ENCODE data around the gene BEX4. TPM values are rescaled to one million over a fixed set of nuclear protein-coding genes. Genes with fewer than 3 reads are reported as not detected.
"Not testable (repeated sequence)": the region's sequence is repeated elsewhere in the genome, so short reads cannot be mapped to it uniquely, and the experiment has no call there.

Gene BEX4
- total RNA-seq, 1 donor from 2014 or later = 13.6 TPM

DNA sequence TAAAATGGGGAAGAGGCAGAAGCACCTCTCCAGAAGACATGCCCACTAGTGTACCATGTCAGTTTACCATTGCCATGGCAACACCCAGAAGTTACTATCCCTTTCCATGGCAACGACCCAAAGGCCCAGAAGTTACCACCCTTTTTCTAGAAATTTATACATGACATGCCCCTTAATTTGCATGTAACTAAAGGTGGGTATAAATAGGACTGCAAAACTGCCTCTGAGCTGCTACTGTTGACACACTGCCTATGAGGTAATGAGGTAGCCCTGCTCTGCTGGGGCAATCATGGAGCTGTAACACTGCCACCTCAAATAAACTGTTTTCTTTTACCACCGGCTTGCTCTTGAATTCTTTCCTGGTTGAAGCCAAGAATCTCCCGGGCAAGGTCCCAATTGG is 13.9 kb upstream of the BEX4 start:
- Histone ChIP-seq H3K4me3 (ENCODE audit: low read length in 3 of 3) (no peak overlapping the region), H3K27ac (ENCODE audit: low read depth, low read length) (no peak overlapping the region), H3K4me1 (ENCODE audit: control insufficient read depth in 3 of 3, insufficient read depth in 3 of 3, low read length in 3 of 3) (no peaks in the 10 kb centered on the region), H3K27me3 (ENCODE audit: control insufficient read depth in 3 of 3, insufficient read depth in 3 of 3, low read length in 3 of 3) (no peaks in the 10 kb centered on the region), H3K9ac (ENCODE audit: low read depth in 1 of 3, low read length in 3 of 3) (no peak overlapping the region), H3K36me3 (ENCODE audit: control insufficient read depth in 3 of 3, insufficient read depth in 3 of 3, low read length in 3 of 3) (no peaks in the 10 kb centered on the region), H3K9me3 (ENCODE audit: control insufficient read depth in 3 of 3, low read length in 3 of 3) (no peaks in the 10 kb centered on the region)

DNA sequence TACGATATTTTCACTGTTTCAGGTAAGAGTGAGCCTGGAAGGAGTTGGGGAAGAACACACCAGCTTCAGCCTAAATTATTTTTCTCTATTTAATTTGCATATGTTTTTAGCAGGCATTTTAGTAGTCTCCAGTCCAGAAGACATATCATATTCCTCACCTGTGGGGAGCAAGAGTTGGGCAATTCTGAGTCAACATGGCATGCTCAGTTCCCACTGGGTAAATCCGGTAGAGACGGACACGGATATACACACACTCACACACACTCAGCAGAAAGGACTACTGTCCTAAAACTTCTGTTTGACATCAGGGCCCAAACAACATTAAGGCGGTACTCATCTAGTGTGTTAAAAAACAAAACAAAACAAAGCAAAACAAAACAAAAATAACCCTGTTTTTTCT is 4.9 kb upstream of the BEX4 start:
- H3K4me3 ChIP-seq (ENCODE audit: low read length in 3 of 3) = no peak overlapping the region
- no peaks in the 10 kb centered on the region for H3K27me3 ChIP-seq (ENCODE audit: control insufficient read depth in 3 of 3, insufficient read depth in 3 of 3, low read length in 3 of 3)
- no peak overlapping the region for H3K9ac ChIP-seq (ENCODE audit: low read depth in 1 of 3, low read length in 3 of 3)
- H3K36me3 ChIP-seq (ENCODE audit: control insufficient read depth in 3 of 3, insufficient read depth in 3 of 3, low read length in 3 of 3) = no peaks in the 10 kb centered on the region
- H3K4me1 ChIP-seq (ENCODE audit: control insufficient read depth in 3 of 3, insufficient read depth in 3 of 3, low read length in 3 of 3) = no peaks in the 10 kb centered on the region
- peaks cover 0 to 6% (median 0%) of the 10 kb centered on the region in 3 donors for H3K9me3 ChIP-seq (ENCODE audit: control insufficient read depth in 3 of 3, low read length in 3 of 3)
- H3K27ac ChIP-seq (ENCODE audit: low read depth, low read length) = no peak overlapping the region

DNA sequence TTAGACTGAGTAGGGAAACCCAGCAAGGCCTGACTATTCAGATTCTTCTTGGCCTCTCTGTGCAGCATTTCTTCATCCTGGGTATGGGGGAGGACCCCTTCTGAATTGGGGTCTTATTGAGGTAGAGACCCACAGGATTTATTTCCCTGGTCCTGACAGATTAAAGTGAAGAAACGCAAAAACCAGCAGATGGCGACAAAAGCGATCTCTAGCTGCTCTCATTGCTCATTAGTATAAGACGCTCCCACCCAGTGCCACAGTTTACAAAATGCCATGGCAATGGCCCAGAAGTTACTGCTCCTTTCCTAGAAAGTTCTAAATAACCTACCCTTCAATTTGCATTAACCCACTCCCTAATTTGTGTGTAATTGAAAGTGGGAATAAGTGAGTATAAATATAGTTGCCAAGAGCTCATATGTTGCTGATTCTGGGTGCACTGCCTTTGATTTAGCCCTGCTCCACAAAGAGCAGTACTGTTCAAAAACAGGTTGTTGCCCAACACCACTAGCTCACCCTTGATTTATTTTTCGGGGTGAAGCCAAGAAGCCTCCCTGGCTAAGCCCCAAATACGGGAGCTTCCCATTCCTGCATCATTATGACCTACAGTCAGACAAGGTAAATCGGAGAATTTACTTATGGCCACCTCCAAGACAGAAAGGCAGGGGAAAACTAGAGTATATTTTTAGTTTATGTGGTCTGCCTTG is 3.7 kb upstream of the BEX4 start:
- Histone ChIP-seq H3K36me3 (ENCODE audit: control insufficient read depth in 3 of 3, insufficient read depth in 3 of 3, low read length in 3 of 3) (no peaks in the 10 kb centered on the region), H3K27ac (ENCODE audit: low read depth, low read length) (no peak overlapping the region), H3K4me3 (ENCODE audit: low read length in 3 of 3) (no peak overlapping the region), H3K9ac (ENCODE audit: low read depth in 1 of 3, low read length in 3 of 3) (no peak overlapping the region), H3K4me1 (ENCODE audit: control insufficient read depth in 3 of 3, insufficient read depth in 3 of 3, low read length in 3 of 3) (no peaks in the 10 kb centered on the region), H3K27me3 (ENCODE audit: control insufficient read depth in 3 of 3, insufficient read depth in 3 of 3, low read length in 3 of 3) (peaks cover 0 to under 1% (median 0%) of the 10 kb centered on the region in 3 donors), H3K9me3 (ENCODE audit: control insufficient read depth in 3 of 3, low read length in 3 of 3) (peaks cover 0 to 6% (median 0%) of the 10 kb centered on the region in 3 donors)

DNA sequence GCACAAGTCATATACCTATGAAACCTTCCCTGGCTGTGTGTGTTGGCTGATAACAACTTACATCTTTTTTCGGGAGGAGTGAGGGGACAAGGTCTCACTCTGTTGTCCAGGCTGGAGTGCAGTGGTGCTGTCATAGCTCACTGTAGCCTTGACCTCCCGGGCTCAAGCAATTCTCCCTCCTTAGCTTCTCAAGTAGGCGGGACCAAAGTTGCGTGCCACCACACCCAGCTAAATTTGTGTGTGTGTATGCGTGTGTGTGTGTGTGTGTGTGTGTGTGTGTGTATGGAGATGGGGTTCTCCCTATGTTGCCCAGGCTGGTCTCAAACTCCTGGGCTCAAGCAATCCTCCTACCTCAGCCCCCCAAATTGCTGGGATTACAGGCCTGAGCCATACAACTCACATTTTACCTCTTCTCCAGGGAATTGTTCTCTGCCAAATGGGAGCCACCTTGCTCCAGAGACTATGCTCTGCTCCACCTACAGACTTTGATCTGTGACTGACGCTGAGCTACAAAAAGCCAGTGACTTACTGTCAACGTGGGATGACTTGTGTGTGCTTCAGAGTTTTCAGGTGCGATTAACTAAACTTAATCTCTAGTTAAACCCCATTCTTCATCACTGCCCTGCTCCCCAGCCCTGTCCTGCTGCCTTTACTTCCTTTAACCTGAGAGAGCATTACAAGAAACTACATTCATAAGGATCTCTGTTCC is 2.0 kb upstream of the BEX4 start:
- H3K27me3 ChIP-seq (ENCODE audit: control insufficient read depth in 3 of 3, insufficient read depth in 3 of 3, low read length in 3 of 3) = peaks cover 0 to 3% (median 0%) of the 10 kb centered on the region in 3 donors
- no peak overlapping the region for H3K4me3 ChIP-seq (ENCODE audit: low read length in 3 of 3)
- H3K9ac ChIP-seq (ENCODE audit: low read depth in 1 of 3, low read length in 3 of 3) = no peak overlapping the region
- no peaks in the 10 kb centered on the region for H3K9me3 ChIP-seq (ENCODE audit: control insufficient read depth in 3 of 3, low read length in 3 of 3)
- no peak overlapping the region for H3K27ac ChIP-seq (ENCODE audit: low read depth, low read length)
- H3K36me3 ChIP-seq (ENCODE audit: control insufficient read depth in 3 of 3, insufficient read depth in 3 of 3, low read length in 3 of 3) = no peaks in the 10 kb centered on the region
- no peaks in the 10 kb centered on the region for H3K4me1 ChIP-seq (ENCODE audit: control insufficient read depth in 3 of 3, insufficient read depth in 3 of 3, low read length in 3 of 3)

DNA sequence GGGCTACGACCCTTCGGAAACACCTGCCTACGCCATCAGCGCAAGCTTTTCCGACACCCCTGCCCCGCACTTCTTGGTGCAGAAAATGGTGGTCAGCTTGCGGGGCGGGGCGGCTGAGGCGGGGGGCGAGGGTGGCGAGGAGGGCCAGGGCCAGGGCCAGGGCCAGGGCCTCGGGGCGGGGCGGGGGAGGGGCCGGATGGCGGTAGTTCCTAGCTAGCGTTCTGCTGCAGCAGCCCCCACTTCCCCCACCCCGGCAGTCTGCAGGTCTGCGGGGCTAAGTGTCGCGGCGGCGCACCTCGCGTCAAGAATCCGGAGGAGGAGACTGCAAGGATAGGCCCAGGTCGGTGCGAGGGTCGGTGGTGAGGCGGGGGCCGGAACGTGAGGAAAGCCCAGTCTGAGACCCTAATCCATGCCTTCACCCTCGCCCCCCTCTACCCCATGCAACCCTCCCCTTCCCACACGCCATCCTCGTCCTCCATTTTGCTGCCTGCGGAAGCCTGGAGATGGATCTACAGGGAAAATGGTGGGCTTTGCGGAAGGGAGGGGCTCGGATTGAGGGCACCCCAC is 600 bp downstream of the BEX4 start:
- H3K9ac ChIP-seq (ENCODE audit: low read depth in 1 of 3, low read length in 3 of 3) = peak overlapping the region; percentile 65 to 77 (median 67)
- no peaks in the 10 kb centered on the region for H3K4me1 ChIP-seq (ENCODE audit: control insufficient read depth in 3 of 3, insufficient read depth in 3 of 3, low read length in 3 of 3)
- H3K9me3 ChIP-seq (ENCODE audit: control insufficient read depth in 3 of 3, low read length in 3 of 3) = peaks cover 0 to 3% (median 0%) of the 10 kb centered on the region in 3 donors
- H3K4me3 ChIP-seq (ENCODE audit: low read length in 3 of 3) = peak overlapping the region; percentile 49 to 64 (median 56)
- H3K27ac ChIP-seq (ENCODE audit: low read depth, low read length) = no peak overlapping the region
- H3K36me3 ChIP-seq (ENCODE audit: control insufficient read depth in 3 of 3, insufficient read depth in 3 of 3, low read length in 3 of 3) = no peaks in the 10 kb centered on the region
- peaks cover 0 to 12% (median 0%) of the 10 kb centered on the region in 3 donors for H3K27me3 ChIP-seq (ENCODE audit: control insufficient read depth in 3 of 3, insufficient read depth in 3 of 3, low read length in 3 of 3)

DNA sequence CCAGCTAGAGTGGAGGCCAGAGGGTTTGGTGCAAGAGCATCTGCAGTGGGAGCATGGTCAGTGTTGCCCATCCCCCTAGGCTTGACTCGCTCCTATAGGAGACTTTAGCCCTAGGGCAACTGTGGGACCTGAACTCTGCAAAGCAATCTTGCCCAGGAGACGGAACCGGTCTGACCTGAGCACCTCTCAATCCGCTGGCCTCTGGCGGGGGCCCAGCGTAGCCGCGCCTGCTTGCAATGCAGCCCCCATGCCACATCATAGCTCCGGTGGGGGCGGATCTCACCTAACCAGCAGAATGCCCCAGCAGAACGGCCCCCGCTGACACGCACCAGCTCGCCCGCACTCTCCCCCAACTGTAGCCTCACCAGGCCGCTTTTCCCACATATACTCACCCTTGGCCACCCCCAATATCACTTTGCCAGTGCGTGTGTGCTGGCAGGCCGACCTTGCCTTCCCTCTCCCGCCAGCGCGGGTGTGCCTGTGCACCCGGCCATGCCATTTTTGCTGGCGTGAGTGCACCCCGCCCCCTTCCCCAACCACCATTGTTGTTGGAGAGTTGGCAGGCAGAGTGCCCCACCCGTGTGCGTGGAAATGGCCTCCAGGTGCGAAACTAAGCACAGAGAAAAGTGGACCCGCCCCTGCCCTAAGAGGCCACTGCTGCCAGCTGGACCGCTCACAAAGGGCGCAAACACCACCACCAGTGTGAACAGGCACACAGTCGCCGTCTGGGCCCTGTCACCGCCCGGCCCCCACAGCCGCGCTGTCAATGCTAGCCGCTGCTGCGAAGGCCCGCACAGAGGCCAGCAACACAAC is 5.8 kb downstream of the BEX4 start:
- H3K36me3 ChIP-seq (ENCODE audit: control insufficient read depth in 3 of 3, insufficient read depth in 3 of 3, low read length in 3 of 3) = no peaks in the 10 kb centered on the region
- H3K27me3 ChIP-seq (ENCODE audit: control insufficient read depth in 3 of 3, insufficient read depth in 3 of 3, low read length in 3 of 3) = peaks cover 0 to 22% (median 0%) of the 10 kb centered on the region in 3 donors
- no peaks in the 10 kb centered on the region for H3K4me1 ChIP-seq (ENCODE audit: control insufficient read depth in 3 of 3, insufficient read depth in 3 of 3, low read length in 3 of 3)
- H3K9me3 ChIP-seq (ENCODE audit: control insufficient read depth in 3 of 3, low read length in 3 of 3) = peaks cover 0 to 3% (median 0%) of the 10 kb centered on the region in 3 donors
- H3K27ac ChIP-seq (ENCODE audit: low read depth, low read length) = no peak overlapping the region
- H3K4me3 ChIP-seq (ENCODE audit: low read length in 3 of 3) = no peak overlapping the region
- no peak overlapping the region for H3K9ac ChIP-seq (ENCODE audit: low read depth in 1 of 3, low read length in 3 of 3)

DNA sequence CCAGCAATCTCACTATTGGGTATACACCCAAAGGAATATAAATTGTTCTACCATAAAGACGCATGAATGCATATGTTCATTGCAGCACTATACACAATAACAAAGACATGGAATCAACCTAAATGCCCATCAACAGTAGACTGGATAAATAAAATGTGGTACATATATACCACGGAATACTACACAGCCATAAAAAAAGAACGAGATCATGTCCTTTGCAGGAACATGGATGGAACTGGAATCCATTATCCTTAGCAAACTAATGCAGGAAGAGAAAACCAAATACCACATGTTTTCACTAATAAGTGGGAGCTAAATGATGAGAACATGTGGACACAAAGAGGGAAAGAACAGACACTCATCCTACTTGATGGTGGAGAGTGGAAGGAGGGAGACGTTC is 11.0 kb downstream of the BEX4 start:
- not testable (repeated sequence) for H3K4me3 ChIP-seq (ENCODE audit: low read length in 3 of 3); H3K4me1 ChIP-seq (ENCODE audit: control insufficient read depth in 3 of 3, insufficient read depth in 3 of 3, low read length in 3 of 3); H3K27ac ChIP-seq (ENCODE audit: low read depth, low read length); H3K9me3 ChIP-seq (ENCODE audit: control insufficient read depth in 3 of 3, low read length in 3 of 3); H3K36me3 ChIP-seq (ENCODE audit: control insufficient read depth in 3 of 3, insufficient read depth in 3 of 3, low read length in 3 of 3); H3K9ac ChIP-seq (ENCODE audit: low read depth in 1 of 3, low read length in 3 of 3)
- H3K27me3 ChIP-seq (ENCODE audit: control insufficient read depth in 3 of 3, insufficient read depth in 3 of 3, low read length in 3 of 3) = peaks cover 0 to 12% (median 0%) of the 10 kb centered on the region in 3 donors

DNA sequence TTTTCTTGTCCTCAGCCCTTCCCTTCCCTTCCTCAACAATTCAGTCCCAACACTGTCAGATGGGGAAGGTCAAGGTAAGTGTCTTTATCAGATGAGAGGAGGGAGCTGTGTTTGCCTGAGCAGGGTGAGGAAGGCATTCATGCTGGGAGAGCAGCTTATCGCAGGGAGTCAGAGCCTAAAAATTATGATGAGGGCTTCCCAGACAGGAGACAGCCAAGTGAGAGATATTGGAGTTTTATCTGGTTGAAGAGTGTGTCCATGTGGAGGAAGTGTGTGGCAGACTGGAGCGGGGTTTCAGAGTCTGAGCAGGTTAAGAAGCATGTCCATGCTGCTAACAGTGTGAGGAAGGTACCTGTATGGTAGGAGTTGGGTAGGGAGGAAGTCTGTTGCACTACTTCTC is 18.4 kb downstream of the BEX4 start:
- Histone ChIP-seq H3K4me1 (ENCODE audit: control insufficient read depth in 3 of 3, insufficient read depth in 3 of 3, low read length in 3 of 3) (no peaks in the 10 kb centered on the region), H3K27me3 (ENCODE audit: control insufficient read depth in 3 of 3, insufficient read depth in 3 of 3, low read length in 3 of 3) (peaks cover 0 to 4% (median 0%) of the 10 kb centered on the region in 3 donors), H3K4me3 (ENCODE audit: low read length in 3 of 3) (no peak overlapping the region), H3K36me3 (ENCODE audit: control insufficient read depth in 3 of 3, insufficient read depth in 3 of 3, low read length in 3 of 3) (no peaks in the 10 kb centered on the region), H3K9ac (ENCODE audit: low read depth in 1 of 3, low read length in 3 of 3) (no peak overlapping the region), H3K27ac (ENCODE audit: low read depth, low read length) (no peak overlapping the region), H3K9me3 (ENCODE audit: control insufficient read depth in 3 of 3, low read length in 3 of 3) (no peaks in the 10 kb centered on the region)

DNA sequence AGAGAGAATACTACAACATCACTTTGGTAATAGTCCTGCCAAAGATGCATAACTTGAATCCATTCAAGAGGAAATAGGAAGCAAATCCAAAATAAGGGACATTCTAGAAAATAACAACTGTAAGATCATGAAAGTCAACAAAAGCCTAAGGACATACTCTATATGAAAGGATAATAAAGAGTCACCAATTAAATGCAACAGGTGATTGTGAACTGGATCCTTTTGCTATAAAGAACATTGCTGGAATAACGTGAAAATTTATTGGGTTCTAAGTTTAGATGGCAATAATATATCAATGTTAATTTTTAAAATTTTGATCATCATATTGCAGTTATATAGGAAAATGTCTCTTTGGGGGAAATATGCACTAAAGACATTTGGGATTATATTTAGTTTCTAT is 20.0 kb downstream of the BEX4 start:
- no peaks in the 10 kb centered on the region for H3K36me3 ChIP-seq (ENCODE audit: control insufficient read depth in 3 of 3, insufficient read depth in 3 of 3, low read length in 3 of 3)
- no peak overlapping the region for H3K27ac ChIP-seq (ENCODE audit: low read depth, low read length)
- H3K9me3 ChIP-seq (ENCODE audit: control insufficient read depth in 3 of 3, low read length in 3 of 3) = no peaks in the 10 kb centered on the region
- H3K9ac ChIP-seq (ENCODE audit: low read depth in 1 of 3, low read length in 3 of 3) = no peak overlapping the region
- H3K27me3 ChIP-seq (ENCODE audit: control insufficient read depth in 3 of 3, insufficient read depth in 3 of 3, low read length in 3 of 3) = peaks cover 0 to 3% (median 0%) of the 10 kb centered on the region in 3 donors
- H3K4me3 ChIP-seq (ENCODE audit: low read length in 3 of 3) = no peak overlapping the region
- H3K4me1 ChIP-seq (ENCODE audit: control insufficient read depth in 3 of 3, insufficient read depth in 3 of 3, low read length in 3 of 3) = no peaks in the 10 kb centered on the region

All from skeletal muscle tissue (tissue), 4 donors.